Spleen (tissue), 7 donors: ENCODE results near the gene SFXN5.

Experiments
- CTCF ChIP-seq, 11 experiments: fragments of 200-600 bp in 7 of 11; fragments of 450-650 bp in 4 of 11; sonication (generic) in 4 of 11; IDR thresholded peaks in 8 of 11; conservative IDR thresholded peaks in 3 of 11; 1 replicate in 7 of 11; 2 replicates in 4 of 11; pipeline versions ENCODE4 v1.4.0 to v1.8.0; 2016 to 2021; ENCODE audit warnings: antibody characterized with exemption in 11 of 11, inconsistent platforms in 4 of 11, mild to moderate bottlenecking in 1 of 11
- POLR2A ChIP-seq, 3 donors: fragments of 450-650 bp; IDR thresholded peaks; one replicate each; pipeline ENCODE4 v1.5.1; 2017; ENCODE audit warnings: antibody characterized with exemption in 3 of 3, mild to moderate bottlenecking in 1 of 3
- donor health status: DM: no; HTN: no; CAD: no; lungs with moderate emphysema.
- donor health status: DM: no; HTN: no; CAD: no.
- donor health status: DM: no; HTN: no; CAD: no.

- TF ChIP-seq CTCF (IDR thresholded peaks at IDR 0.05 in 8 of 11, conservative IDR thresholded peaks at IDR 0.05 in 3 of 11), result no peak
- no peak for TF ChIP-seq POLR2A (IDR thresholded peaks at IDR 0.05)
These were observed 75.9 kb downstream of the SFXN5 start for GRCh38 chr2:72995430-72996116.
